HG03521 (cell line): ENCODE measurements around the gene ANKRD7.
"Not testable (repeated sequence)": the region's sequence is repeated elsewhere in the genome, so short reads cannot be mapped to it uniquely, and the experiment has no call there.

Experiments used
- ATAC-seq: cut with Tn5 transposase; IDR thresholded peaks from one replicate; pipeline ENCODE4 v1.9.1; 2021; ENCODE audit warnings: mild to moderate bottlenecking, moderate library complexity; ENCODE audit not compliant: unreplicated experiment

The ANKRD7 gene

GRCh38 chr7:118233799-118234198, 9.3 kb downstream of the ANKRD7 start:
- no peak for ATAC-seq

GRCh38 chr7:118239014-118239413, 14.5 kb downstream of the ANKRD7 start:
- ATAC-seq = no peak

DNA sequence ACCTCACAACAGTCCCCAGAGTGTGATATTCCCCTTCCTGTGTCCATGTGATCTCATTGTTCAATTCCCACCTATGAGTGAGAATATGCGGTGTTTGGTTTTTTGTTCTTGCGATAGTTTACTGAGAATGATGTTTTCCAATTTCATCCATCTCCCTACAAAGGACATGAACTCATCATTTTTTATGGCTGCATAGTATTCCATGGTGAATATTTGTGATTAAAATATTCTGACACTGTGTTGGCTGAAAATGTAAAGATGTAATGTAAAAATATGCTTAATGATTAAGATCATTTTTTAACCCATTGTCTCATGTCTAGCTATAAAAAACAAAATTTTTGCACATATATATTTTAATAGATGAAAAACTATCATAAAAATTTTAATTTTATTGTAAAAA, 15.8 kb downstream of the ANKRD7 start:
- not testable (repeated sequence) for ATAC-seq

DNA sequence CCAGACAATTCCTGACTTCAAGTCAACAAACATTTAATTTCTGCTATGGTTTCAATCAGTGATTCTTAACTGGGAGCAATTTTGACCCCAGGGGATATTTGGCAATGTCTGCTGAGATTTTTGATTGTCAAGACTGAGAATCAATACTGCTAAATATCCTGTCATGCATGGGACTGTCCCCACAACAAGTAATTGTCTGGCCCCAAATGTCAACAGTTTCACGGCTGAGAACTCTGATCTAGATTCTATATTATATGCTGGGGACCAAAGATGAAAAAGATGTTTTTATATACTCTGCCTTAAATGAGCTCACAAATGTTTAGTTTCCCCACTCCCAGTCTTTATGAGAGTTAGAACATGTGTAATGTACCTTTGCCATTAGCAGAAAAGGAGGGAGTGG, 19.2 kb downstream of the ANKRD7 start:
- ATAC-seq = no peak

DNA sequence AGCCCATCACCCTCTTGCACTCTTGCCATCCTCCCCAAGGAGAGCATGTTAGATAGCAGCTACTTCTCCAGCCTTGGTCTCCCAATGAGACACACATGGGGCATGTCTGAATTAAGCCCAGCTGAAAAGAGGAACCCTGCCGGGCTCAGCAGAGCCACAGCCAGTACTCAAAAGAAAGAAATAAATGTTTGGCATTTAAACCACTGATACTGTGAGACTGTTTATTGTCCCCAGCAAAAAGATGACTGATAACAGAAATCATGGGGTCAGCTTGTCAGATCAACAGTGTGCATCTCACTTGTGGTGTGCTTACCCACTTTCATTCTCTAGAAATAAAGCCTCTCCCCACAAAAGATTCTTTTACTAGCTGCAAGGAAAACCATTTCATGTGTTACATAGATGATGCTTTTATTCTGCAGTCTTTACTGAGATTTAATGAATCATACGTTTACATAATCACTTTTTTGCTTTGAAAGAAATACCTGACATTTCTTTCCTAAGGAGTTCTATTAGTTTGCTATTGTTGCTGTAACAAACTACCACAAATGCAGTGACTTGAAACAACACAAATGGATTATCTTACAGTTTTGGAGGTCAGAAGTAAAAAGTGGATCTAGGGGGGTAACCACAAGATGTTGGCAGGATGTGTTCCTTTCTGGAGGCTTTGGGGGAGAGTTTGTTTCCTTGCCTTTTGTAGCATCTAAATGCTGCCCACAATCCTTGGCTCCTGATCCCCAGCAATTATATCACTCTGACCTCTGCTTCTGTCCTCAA, 20.9 kb downstream of the ANKRD7 start:
- ATAC-seq = peak; percentile 60

DNA sequence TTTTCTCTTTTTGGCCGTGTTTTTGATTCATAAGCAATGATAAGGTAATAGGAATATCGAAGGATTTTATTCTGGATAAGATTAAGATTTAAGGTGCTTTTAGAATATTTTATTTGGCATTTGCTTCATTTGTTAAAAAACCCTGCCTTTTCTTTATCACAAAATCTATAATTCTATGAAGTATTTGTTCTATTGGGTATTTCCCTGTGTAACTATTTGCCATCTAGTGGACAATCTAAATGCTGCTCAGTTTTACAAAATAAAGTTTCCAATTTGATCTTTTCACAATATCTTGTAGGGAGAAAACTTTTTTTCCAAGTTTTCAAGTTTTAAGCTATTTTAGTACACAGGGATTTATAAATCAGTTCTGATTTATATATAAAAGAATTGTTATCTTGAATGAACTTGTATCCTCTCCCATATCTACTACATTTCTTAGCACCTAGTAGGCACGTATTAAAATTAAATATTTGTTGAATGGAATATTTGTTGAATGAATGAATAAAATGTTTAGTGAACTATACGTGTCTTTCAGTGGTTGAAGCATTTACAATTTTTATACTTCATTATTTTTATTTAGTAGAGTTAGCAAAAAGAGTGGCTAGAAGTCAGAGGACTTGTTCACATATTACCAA, 26.5 kb downstream of the ANKRD7 start:
- no peak for ATAC-seq

- ATAC-seq = no peak
Observed at GRCh38 chr7:118252087-118252486, 27.6 kb downstream of the ANKRD7 start.

DNA sequence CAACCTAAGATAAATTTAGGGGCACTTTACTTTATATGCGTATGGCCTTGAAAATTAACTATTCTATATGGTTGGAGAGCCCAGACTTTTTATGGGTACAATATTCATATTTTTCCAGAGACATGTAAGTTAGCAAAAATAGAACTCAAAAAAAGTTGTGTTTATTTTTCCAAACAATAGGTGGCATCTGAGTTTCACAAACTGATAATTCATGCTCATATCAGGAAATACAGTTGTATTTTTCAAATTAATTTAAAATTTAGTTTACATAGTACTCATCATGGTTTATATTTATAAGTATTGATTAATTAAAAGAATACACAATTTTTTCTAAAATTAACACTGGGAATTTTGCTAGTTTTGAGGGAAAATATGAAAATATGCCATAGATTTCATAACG, 34.6 kb downstream of the ANKRD7 start:
- no peak for ATAC-seq

DNA sequence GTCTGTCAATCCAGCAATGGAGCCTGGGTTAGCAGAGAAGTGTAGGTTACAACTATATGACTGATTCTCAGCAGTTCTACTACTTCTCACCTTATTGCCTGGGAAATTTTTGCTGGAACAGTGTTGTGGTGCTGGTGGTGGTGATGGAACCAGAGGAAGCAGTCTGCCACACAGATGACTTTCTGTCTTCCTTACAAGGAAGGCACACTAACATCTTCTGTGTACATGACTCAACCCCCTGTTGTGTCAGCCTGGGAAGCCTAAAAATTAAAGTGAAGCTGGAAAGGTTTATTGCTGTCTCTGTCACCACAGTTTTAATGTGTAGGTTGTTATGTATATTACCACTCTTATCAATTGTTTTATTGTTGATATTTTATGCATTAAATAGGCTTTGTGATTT, 40.3 kb downstream of the ANKRD7 start:
- ATAC-seq = no peak

GRCh38 chr7:118280319-118281012, 56.0 kb downstream of the ANKRD7 start:
- ATAC-seq = no peak

DNA sequence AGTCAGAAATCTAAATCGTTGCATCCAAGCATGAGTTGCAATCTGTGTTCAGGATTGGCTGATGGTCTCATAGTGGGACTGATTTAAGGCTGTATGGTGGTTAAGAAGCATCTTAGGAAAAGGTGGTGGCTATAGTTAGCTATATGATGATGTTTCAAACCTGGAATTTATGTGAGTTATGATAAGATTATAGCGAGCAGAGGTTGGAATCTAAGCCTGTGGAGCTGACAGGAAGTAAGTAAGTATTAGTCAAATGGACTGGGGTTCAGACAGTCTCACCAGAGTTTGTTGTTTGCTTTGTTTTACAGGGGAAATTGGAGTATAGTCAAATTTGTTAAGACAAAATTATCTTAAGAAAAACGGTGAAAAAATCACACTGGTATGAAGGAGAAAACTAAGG, 56.7 kb downstream of the ANKRD7 start:
- no peak for ATAC-seq

DNA sequence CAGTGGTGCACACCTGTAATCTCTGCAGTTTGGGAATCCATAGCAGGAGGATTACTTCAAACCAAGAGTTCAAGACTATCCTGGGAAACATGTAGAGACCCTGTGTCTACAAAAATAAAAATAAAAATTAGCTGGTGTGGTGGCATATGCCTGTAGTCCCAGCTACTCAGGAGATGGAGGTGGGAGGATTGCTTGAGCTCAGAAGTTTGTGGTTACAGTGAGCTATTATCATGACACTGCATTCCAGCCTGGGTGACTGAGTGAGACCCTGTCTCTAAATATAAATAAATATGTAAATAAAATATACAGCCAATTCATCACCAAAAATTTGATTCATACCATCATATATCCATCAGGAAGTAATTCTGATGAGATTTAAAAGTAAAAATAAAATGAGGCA, 60.9 kb downstream of the ANKRD7 start:
- ATAC-seq = no peak

GRCh38 chr7:118286131-118286530, 61.6 kb downstream of the ANKRD7 start:
- no peak for ATAC-seq

GRCh38 chr7:118288098-118288497, 63.6 kb downstream of the ANKRD7 start:
- no peak for ATAC-seq

DNA sequence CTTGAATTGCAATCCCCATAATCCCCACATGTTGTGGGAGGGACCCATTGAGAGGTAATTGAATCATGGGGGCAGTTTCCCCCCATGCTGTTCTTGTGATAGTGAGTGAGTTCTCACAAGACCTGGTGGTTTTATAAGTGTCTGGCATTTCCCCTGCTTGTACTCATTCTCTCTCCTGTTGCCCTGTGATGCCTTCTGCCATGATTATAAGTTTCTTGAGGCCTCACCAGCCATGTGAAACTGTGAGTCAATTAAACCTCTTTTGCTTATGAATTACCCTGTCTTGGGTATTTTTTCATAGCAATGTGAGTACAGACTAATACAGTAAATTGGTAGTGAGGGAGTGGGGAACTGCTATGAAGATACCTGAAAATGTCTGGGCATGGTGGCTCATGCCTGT, 65.0 kb downstream of the ANKRD7 start:
- ATAC-seq = no peak
